Measurements from ENCODE around the gene TMEM151A. TPM values are rescaled to one million over a fixed set of nuclear protein-coding genes. Genes with fewer than 3 reads are reported as not detected.
A peak's percentile ranks its signal among the peaks of the same experiment; 100 is the strongest.

Gene TMEM151A
- total and polyA plus RNA-seq, 2 donors (not counting 1 experiment from before 2014, with no cell fraction given), result under 0.01 TPM; not detected in 1

DNA sequence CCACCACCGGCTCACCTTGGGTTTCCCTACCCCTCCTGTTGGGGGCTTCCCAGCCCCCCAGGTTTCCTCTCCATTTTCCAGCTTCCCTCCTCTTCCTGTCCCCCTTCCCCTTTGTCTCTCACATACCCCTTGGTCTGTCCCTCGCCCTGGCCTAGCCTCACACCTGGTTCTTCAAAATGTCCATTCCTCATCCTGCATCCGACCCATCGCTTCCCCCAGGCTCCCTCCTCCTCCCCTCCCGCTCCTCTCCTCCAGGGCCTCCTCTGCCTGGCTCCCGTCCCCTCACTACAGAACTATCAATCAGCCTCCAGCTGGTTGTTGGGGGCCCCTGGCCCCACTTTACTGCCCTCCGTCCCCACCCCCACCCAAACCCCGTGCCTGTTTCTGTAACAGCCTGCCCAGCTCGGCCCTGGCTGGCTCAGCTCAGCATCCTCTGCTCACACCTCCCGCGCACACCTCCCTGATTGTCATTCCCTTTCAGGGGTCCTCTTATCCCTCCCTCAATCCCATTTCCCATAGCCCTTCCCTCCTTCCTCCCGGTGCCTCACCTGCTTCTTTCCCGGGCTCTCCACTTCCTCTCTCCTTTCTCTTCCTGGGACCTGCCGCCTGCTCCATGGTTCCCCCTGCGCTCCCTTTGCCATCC lies 12.5 kb upstream of the TMEM151A start:
- H3K4me3 ChIP-seq (replicated peaks in 1 of 4; ENCODE audit: control extremely low read depth in 1 of 4, insufficient read depth in 1 of 4, low read depth in 3 of 4, low read length in 4 of 4), result no peak overlapping the region
- TF ChIP-seq, protein P1, sequence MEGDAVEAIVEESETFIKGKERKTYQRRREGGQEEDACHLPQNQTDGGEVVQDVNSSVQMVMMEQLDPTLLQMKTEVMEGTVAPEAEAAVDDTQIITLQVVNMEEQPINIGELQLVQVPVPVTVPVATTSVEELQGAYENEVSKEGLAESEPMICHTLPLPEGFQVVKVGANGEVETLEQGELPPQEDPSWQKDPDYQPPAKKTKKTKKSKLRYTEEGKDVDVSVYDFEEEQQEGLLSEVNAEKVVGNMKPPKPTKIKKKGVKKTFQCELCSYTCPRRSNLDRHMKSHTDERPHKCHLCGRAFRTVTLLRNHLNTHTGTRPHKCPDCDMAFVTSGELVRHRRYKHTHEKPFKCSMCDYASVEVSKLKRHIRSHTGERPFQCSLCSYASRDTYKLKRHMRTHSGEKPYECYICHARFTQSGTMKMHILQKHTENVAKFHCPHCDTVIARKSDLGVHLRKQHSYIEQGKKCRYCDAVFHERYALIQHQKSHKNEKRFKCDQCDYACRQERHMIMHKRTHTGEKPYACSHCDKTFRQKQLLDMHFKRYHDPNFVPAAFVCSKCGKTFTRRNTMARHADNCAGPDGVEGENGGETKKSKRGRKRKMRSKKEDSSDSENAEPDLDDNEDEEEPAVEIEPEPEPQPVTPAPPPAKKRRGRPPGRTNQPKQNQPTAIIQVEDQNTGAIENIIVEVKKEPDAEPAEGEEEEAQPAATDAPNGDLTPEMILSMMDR (conservative IDR thresholded peaks at IDR 0.05 in 1 of 2, IDR thresholded peaks at IDR 0.05 in 1 of 2; ENCODE audit: low read depth in 1 of 2, low read length in 2 of 2), result no peak
- TF ChIP-seq EZH2 (IDR thresholded peaks at IDR 0.05; ENCODE audit: low read length, missing control alignments), result no peak
- H3K79me2 ChIP-seq (ENCODE audit: control insufficient read depth, insufficient read depth, low read length), result no peaks in the 10 kb centered on the region
- H3K36me3 ChIP-seq (ENCODE audit: control insufficient read depth, insufficient read depth, low read length), result peaks cover 10% of the 10 kb centered on the region
- DNase-seq (ENCODE audit: low read depth in 2 of 2), result no peak
- H3K27ac ChIP-seq (ENCODE audit: insufficient read depth, low read length), result no peak overlapping the region
- H3K27me3 ChIP-seq (ENCODE audit: control insufficient read depth, insufficient read depth, low read length), result no peaks in the 10 kb centered on the region
- no peak overlapping the region for H3K9ac ChIP-seq (ENCODE audit: insufficient read depth, low read length)
- H2AFZ ChIP-seq (ENCODE audit: low read length), result no peak overlapping the region
- H4K20me1 ChIP-seq (ENCODE audit: control insufficient read depth, extremely low read depth, insufficient read depth, low read length), result peaks cover 1% of the 10 kb centered on the region
- H3K9me3 ChIP-seq (ENCODE audit: control insufficient read depth, insufficient read depth, low read depth, low read length), result no peaks in the 10 kb centered on the region
- H3K4me1 ChIP-seq (ENCODE audit: control insufficient read depth, extremely low read depth, insufficient read depth, low read length), result peaks cover 2% of the 10 kb centered on the region
- no peak overlapping the region for H3K4me2 ChIP-seq (ENCODE audit: extremely low read depth, insufficient read depth, low read length)

DNA sequence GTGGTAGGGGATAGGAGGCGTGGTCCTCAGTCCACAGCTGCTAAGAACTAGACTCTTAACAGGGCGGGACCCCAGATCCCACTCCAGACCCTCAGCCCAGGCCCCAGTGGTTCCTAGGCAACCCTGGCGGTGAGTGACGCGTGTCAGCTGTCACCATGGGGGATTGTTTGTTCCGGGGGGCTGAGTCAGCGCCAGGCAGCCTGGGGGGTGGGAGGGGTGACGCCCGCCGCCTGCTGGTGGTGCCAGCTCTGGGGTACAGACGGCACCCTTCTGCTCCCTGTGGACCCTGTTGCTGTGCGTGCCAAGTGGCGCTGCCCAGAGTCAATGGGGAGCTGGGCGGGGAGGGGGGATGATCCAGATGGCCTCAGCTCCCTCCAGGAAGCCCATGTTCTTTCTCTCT lies 11.3 kb upstream of the TMEM151A start:
- no peaks in the 10 kb centered on the region for H3K9me3 ChIP-seq (ENCODE audit: control insufficient read depth, insufficient read depth, low read depth, low read length)
- TF ChIP-seq, protein P1 (conservative IDR thresholded peaks at IDR 0.05 in 1 of 2, IDR thresholded peaks at IDR 0.05 in 1 of 2; ENCODE audit: low read depth in 1 of 2, low read length in 2 of 2), result no peak
- no peak for TF ChIP-seq EZH2 (IDR thresholded peaks at IDR 0.05; ENCODE audit: low read length, missing control alignments)
- no peak overlapping the region for H3K9ac ChIP-seq (ENCODE audit: insufficient read depth, low read length)
- DNase-seq (ENCODE audit: low read depth in 2 of 2), result no peak
- peaks cover 15% of the 10 kb centered on the region for H3K36me3 ChIP-seq (ENCODE audit: control insufficient read depth, insufficient read depth, low read length)
- H4K20me1 ChIP-seq (ENCODE audit: control insufficient read depth, extremely low read depth, insufficient read depth, low read length), result peaks cover 1% of the 10 kb centered on the region
- no peak overlapping the region for H3K4me3 ChIP-seq (replicated peaks in 1 of 4; ENCODE audit: control extremely low read depth in 1 of 4, insufficient read depth in 1 of 4, low read depth in 3 of 4, low read length in 4 of 4)
- peaks cover 2% of the 10 kb centered on the region for H3K79me2 ChIP-seq (ENCODE audit: control insufficient read depth, insufficient read depth, low read length)
- H2AFZ ChIP-seq (ENCODE audit: low read length), result no peak overlapping the region
- H3K27me3 ChIP-seq (ENCODE audit: control insufficient read depth, insufficient read depth, low read length), result no peaks in the 10 kb centered on the region
- H3K27ac ChIP-seq (ENCODE audit: insufficient read depth, low read length), result no peak overlapping the region
- H3K4me2 ChIP-seq (ENCODE audit: extremely low read depth, insufficient read depth, low read length), result no peak overlapping the region
- peaks cover 2% of the 10 kb centered on the region for H3K4me1 ChIP-seq (ENCODE audit: control insufficient read depth, extremely low read depth, insufficient read depth, low read length)

DNA sequence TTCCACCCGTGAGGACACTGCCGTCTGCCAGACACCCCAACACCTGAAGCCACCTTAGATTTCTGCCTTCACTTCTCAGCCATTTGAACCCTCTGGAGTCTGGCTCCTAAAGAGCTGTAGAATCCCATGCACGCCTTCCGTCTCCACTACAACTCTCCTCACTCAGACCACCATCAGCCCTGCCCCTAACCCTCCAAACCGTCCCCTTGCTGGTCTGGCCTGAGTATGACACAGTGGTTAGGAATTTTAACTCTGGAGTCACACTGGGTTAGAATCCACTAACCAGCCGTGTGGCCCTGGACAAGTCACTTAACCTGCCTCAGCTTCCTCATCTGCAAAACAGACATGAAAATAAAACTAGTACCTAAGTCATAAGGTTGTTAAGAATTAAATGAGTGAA lies 10.7 kb upstream of the TMEM151A start:
- Histone ChIP-seq H3K9me3 (ENCODE audit: control insufficient read depth, insufficient read depth, low read depth, low read length) (no peaks in the 10 kb centered on the region), H4K20me1 (ENCODE audit: control insufficient read depth, extremely low read depth, insufficient read depth, low read length) (peaks cover 1% of the 10 kb centered on the region), H2AFZ (ENCODE audit: low read length) (no peak overlapping the region), H3K4me3 (replicated peaks in 1 of 4; ENCODE audit: control extremely low read depth in 1 of 4, insufficient read depth in 1 of 4, low read depth in 3 of 4, low read length in 4 of 4) (no peak overlapping the region), H3K27me3 (ENCODE audit: control insufficient read depth, insufficient read depth, low read length) (no peaks in the 10 kb centered on the region), H3K4me2 (ENCODE audit: extremely low read depth, insufficient read depth, low read length) (no peak overlapping the region), H3K27ac (ENCODE audit: insufficient read depth, low read length) (no peak overlapping the region), H3K36me3 (ENCODE audit: control insufficient read depth, insufficient read depth, low read length) (peaks cover 15% of the 10 kb centered on the region), H3K79me2 (ENCODE audit: control insufficient read depth, insufficient read depth, low read length) (peaks cover 5% of the 10 kb centered on the region), H3K9ac (ENCODE audit: insufficient read depth, low read length) (no peak overlapping the region), H3K4me1 (ENCODE audit: control insufficient read depth, extremely low read depth, insufficient read depth, low read length) (peaks cover 2% of the 10 kb centered on the region)
- no peak for TF ChIP-seq EZH2 (IDR thresholded peaks at IDR 0.05; ENCODE audit: low read length, missing control alignments)
- TF ChIP-seq, protein P1 (conservative IDR thresholded peaks at IDR 0.05 in 1 of 2, IDR thresholded peaks at IDR 0.05 in 1 of 2; ENCODE audit: low read depth in 1 of 2, low read length in 2 of 2), result no peak
- DNase-seq (ENCODE audit: low read depth in 2 of 2), result peak in 1 of 2 donors; percentile 31

All from fibroblast of lung (primary cell).